Left lobe of liver (tissue), 2 donors: Measurements from ENCODE around the gene IDNK. TPM values are rescaled to one million over a fixed set of nuclear protein-coding genes. Genes with fewer than 3 reads are reported as not detected.
A peak's percentile ranks its signal among the peaks of the same experiment; 100 is the strongest.
"Not testable (repeated sequence)": the region's sequence is repeated elsewhere in the genome, so short reads cannot be mapped to it uniquely, and the experiment has no call there.

Experiments
- ATAC-seq: fragments of 200-7000 bp; cut with Tn5 transposase; one replicate; pipeline ENCODE4 v1.9.1; 2020; ENCODE audit warnings: mild to moderate bottlenecking, moderate library complexity
- DNase-seq: peaks from one replicate; pipeline ENCODE4 v3.0.0-alpha.2; 2020; ENCODE audit warnings: low spot score
- total RNA-seq: library from RNA; stranded (reverse); gene quantifications from one replicate; pipeline ENCODE4 v1.2.1, GENCODE V29; 2021
- donor health status: DM: no; HTN: no; CAD: no; lungs with moderate emphysema.
- donor health status: DM: no; HTN: yes; CAD: no.

IDNK gene
- total RNA-seq = 23.9 TPM

- peak; percentile 76 for ATAC-seq
- DNase-seq = peak; percentile 81
These were observed at the start of gene IDNK for GRCh38 chr9:83622939-83623678. Gene IDNK, plus strand, starts transcription at chr9:83623143. Its CDS starts 29 bp downstream, at chr9:83623172.

- no peak for DNase-seq
- no peak for ATAC-seq
These were observed 48.5 kb upstream of the IDNK start for GRCh38 chr9:83574482-83574881.

GRCh38 chr9:83582029-83582428, 40.9 kb upstream of the IDNK start:
- ATAC-seq (no peak), DNase-seq (no peak)

GRCh38 chr9:83583151-83584014, 39.6 kb upstream of the IDNK start:
- DNase-seq (peak; percentile 63), ATAC-seq (peak; percentile 99)

GRCh38 chr9:83584995-83585394, 37.9 kb upstream of the IDNK start:
- DNase-seq (no peak), ATAC-seq (no peak)

- DNase-seq (no peak), ATAC-seq (no peak)
These were observed 34.7 kb upstream of the IDNK start for GRCh38 chr9:83588256-83588655.

- ATAC-seq (no peak), DNase-seq (no peak)
These were observed 25.9 kb upstream of the IDNK start for GRCh38 chr9:83596899-83597504.

- DNase-seq (peak; percentile 64), ATAC-seq (peak; percentile 94)
These were observed 24.5 kb upstream of the IDNK start for GRCh38 chr9:83598487-83598886.

GRCh38 chr9:83599071-83599470, 23.9 kb upstream of the IDNK start:
- DNase-seq = no peak
- ATAC-seq = no peak

GRCh38 chr9:83601463-83601862, 21.5 kb upstream of the IDNK start:
- DNase-seq = no peak
- no peak for ATAC-seq

- not testable (repeated sequence) for ATAC-seq, DNase-seq
These were observed 15.3 kb upstream of the IDNK start for GRCh38 chr9:83607620-83608019.

- not testable (repeated sequence) for DNase-seq, ATAC-seq
These were observed 9.6 kb upstream of the IDNK start for GRCh38 chr9:83613298-83613697.

- no peak for DNase-seq
- ATAC-seq = peak; percentile 47
These were observed 5.6 kb upstream of the IDNK start for GRCh38 chr9:83617299-83617698.

GRCh38 chr9:83620841-83621636, 1.9 kb upstream of the IDNK start:
- ATAC-seq = peak; percentile 73
- DNase-seq = peak; percentile 81

- DNase-seq = no peak
- no peak for ATAC-seq
These were observed 457 bp upstream of the IDNK start for GRCh38 chr9:83622433-83622938.

- no peak for DNase-seq
- peak; percentile 51 for ATAC-seq
These were observed 735 bp downstream of the IDNK start for GRCh38 chr9:83623679-83624076.

GRCh38 chr9:83625178-83625577, 2.2 kb downstream of the IDNK start:
- DNase-seq (no peak), ATAC-seq (no peak)

- DNase-seq (no peak), ATAC-seq (no peak)
These were observed 5.6 kb downstream of the IDNK start for GRCh38 chr9:83628540-83628939.

- ATAC-seq = peak; percentile 95
These were observed 6.6 kb downstream of the IDNK start for GRCh38 chr9:83629433-83630104.

GRCh38 chr9:83630938-83631457, 8.1 kb downstream of the IDNK start:
- ATAC-seq (no peak), DNase-seq (no peak)

More at GRCh38 chr9:83629433-83630104, 6.6 kb downstream of the IDNK start:
- DNase-seq = peak; percentile 94
